Measurements from ENCODE around the gene TRAPPC5. TPM values are rescaled to one million over a fixed set of nuclear protein-coding genes. Genes with fewer than 3 reads are reported as not detected.
"Not testable (repeated sequence)": the region's sequence is repeated elsewhere in the genome, so short reads cannot be mapped to it uniquely, and the experiment has no call there.

TRAPPC5 gene
- total RNA-seq, 2 donors from 2014 or later = 57.9 to 75.7 TPM

DNA sequence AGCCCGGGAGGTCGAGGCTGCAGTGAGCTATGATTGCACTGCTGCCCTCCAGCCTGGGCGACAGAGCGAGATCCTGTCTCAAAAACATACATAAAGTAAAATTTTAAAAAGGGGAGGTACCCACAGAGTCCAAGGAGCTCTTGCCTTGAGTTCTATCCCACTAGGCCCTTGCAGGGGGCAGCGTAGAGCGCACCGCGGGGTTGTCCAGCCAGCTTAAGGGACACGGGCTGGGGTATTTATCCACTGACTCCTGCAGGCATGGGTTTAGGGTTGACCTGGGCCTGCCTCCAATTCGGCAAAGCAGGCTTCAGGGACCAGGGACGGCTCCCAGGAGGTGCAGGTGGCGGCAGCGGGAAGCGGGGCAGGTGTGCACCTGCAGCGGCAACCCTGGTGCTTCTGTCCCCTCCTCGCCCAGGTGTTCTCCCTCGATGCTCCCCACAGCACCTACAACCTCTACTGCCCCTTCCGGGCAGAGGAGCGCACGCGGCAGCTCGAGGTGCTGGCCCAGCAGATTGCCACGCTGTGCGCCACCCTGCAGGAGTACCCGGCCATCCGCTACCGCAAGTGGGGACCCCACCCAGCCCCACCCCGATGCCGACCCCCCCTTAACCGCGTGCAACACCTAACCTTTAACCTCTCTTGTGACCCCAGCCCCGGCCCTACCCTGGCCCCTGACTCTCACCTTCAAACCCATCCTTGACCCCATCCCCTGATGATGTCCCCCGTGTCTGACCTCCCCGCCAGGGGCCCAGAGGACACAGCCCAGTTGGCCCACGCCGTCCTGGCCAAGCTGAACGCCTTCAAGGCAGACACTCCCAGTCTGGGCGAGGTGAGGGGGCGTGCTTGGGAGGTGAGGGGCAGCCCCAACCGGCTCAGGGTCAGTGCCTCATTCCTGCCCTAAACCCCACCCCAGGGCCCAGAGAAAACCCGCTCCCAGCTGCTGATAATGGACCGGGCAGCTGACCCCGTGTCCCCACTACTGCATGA lies 39.0 kb upstream of the TRAPPC5 start:
- no peak for DNase-seq (ENCODE audit: low spot score)
- H3K4me3 Mint-ChIP-seq = no peak overlapping the region
- no peaks in the 10 kb centered on the region for H3K27me3 Mint-ChIP-seq
- H3K36me3 Mint-ChIP-seq = peaks cover 9% of the 10 kb centered on the region
- H3K27ac Mint-ChIP-seq = no peak overlapping the region
- H3K4me1 Mint-ChIP-seq (ENCODE audit: low read depth in 2 of 2) = peaks cover 25% of the 10 kb centered on the region in 2 donors
- no peak for ATAC-seq
- peaks cover 6% of the 10 kb centered on the region for H3K9me3 Mint-ChIP-seq

DNA sequence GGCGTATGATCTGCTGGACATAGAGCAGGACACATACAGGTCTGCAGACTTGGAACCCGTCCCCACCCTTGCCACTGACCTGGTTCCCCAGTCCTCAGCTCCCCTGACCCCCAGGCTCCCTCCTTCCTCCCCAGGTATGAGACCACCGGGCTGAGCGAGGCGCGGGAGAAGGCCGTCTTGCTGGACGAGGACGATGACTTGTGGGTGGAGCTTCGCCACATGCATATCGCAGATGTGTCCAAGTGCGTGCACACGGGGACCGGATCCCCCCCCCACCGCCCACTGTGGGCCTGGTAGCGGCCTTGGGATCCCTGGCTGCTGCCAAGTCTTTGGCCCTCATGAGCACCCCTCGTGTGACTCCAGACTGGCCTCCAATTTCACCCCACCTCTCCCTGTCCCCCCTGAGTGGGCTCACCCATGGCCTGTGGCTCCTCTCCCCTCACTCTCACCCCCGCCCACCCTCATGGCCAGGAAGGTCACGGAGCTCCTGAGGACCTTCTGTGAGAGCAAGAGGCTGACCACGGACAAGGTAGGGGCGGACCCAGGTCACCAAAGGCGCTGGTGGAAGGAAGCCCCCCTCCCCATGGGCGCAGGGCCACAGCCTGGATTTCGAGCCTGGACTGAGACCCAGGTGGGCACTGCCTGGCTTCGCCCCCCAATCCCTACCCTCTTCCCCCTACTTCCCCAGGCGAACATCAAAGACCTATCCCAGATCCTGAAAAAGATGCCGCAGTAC lies 38.2 kb upstream of the TRAPPC5 start:
- no peak overlapping the region for H3K27ac Mint-ChIP-seq
- no peaks in the 10 kb centered on the region for H3K27me3 Mint-ChIP-seq
- H3K4me3 Mint-ChIP-seq = no peak overlapping the region
- peaks cover 23 to 24% of the 10 kb centered on the region in 2 donors for H3K4me1 Mint-ChIP-seq (ENCODE audit: low read depth in 2 of 2)
- ATAC-seq (no peak), DNase-seq (ENCODE audit: low spot score) (no peak)
- H3K36me3 Mint-ChIP-seq = peaks cover 9% of the 10 kb centered on the region
- peaks cover 6% of the 10 kb centered on the region for H3K9me3 Mint-ChIP-seq

DNA sequence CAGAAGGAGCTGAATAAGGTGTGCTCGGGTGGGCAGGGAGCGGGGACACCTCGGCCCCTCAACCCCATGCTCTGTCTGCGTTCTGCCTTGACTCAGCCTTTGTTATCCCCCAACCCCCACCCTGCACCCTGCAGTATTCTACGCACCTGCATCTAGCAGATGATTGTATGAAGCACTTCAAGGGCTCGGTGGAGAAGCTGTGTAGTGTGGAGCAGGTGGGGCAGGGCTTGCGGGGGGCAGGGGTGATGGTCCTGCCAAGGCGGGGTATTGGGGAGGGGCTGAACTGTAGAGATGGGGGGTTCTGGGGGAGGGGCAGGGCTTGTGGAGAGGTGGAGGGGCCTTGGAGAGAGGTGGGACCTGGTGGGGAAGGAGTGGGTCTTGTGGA lies 37.6 kb upstream of the TRAPPC5 start:
- Mint-ChIP-seq H3K9me3 (peaks cover 6% of the 10 kb centered on the region), H3K27ac (no peak overlapping the region), H3K27me3 (no peaks in the 10 kb centered on the region), H3K4me1 (ENCODE audit: low read depth in 2 of 2) (peaks cover 19 to 20% of the 10 kb centered on the region in 2 donors), H3K36me3 (peaks cover 9% of the 10 kb centered on the region), H3K4me3 (no peak overlapping the region)
- no peak for ATAC-seq
- DNase-seq (ENCODE audit: low spot score) = no peak

DNA sequence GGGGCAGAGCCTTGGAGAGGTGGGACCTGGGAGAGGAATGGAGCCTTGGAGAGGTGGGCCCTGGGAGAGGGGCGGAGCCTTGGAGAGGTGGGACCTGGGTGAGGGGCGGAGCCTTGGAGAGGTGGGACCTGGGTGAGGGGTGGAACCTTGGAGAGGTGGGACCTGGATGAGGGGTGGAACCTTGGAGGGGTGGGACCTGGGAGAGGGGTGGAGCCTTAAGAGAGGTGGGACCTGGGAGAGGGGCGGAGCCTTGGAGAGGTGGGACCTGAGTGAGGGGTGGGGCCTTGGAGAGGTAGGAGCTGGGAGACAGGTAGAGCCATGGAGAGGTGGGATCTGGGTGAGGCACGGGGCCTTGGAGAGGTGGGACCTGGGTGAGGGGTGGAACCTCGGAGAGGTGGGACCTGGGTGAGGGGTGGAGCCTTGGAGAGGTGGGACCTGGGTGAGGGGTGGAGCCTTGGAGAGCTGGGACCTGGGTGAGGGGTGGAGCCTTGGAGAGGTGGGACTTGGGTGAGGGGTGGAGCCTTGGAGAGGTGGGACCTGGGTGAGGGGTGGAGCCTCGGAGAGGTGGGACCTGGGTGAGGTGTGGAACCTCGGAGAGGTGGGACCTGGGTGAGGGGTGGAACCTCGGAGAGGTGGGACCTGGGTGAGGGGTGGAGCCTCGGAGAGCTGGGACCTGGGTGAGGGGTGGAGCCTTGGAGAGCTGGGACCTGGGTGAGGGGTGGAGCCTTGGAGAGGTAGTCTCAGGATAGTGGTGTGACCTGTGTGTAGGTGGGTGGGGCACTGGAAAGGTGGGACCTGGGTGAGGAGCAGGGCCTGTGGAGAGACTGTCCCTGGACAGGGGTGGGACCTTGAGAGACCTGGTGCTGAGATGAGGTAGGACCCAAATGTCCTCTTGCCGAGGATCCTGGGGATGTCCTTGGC lies 36.7 kb upstream of the TRAPPC5 start:
- not testable (repeated sequence) for H3K36me3 Mint-ChIP-seq; ATAC-seq; H3K27me3 Mint-ChIP-seq; H3K4me3 Mint-ChIP-seq; H3K9me3 Mint-ChIP-seq; H3K27ac Mint-ChIP-seq; DNase-seq (ENCODE audit: low spot score)
- peaks cover 16 to 19% of the 10 kb centered on the region in 2 donors for H3K4me1 Mint-ChIP-seq (ENCODE audit: low read depth in 2 of 2)

DNA sequence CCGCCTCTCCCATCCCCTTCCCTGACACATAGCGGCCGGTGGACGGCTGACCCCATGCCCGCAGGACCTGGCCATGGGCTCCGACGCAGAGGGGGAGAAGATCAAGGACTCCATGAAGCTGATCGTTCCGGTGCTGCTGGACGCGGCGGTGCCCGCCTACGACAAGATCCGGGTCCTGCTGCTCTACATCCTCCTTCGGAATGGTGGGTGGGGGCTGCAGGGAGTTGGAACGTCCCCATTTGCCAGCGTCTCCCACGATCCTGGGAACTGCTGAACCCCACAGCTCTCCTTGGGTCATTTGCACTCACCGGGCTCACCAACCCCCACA lies 36.1 kb upstream of the TRAPPC5 start:
- no peak overlapping the region for H3K4me3 Mint-ChIP-seq
- no peaks in the 10 kb centered on the region for H3K27me3 Mint-ChIP-seq
- ATAC-seq (no peak), DNase-seq (ENCODE audit: low spot score) (no peak)
- peaks cover 6% of the 10 kb centered on the region for H3K9me3 Mint-ChIP-seq
- H3K27ac Mint-ChIP-seq = peak overlapping the region in 1 of 2 donors; percentile 54
- peaks cover 9% of the 10 kb centered on the region for H3K36me3 Mint-ChIP-seq
- H3K4me1 Mint-ChIP-seq (ENCODE audit: low read depth in 2 of 2) = peaks cover 14 to 16% of the 10 kb centered on the region in 2 donors

DNA sequence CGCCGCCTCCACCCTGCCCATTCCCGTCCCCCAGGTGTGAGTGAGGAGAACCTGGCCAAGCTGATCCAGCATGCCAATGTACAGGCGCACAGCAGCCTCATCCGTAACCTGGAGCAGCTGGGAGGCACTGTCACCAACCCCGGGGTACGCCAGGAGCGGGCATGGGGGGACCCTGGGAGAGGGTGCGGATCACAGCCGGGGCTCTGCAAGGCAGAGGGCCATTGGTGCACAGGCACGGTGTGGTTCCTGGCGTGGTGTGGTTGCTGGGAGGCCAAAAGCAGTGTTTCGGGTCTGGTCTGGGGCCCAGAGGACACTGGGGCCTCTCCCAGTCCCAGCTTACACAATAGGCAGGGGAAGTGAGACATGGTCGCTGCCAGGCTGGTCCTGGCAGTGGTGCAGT lies 35.5 kb upstream of the TRAPPC5 start:
- peak overlapping the region in 1 of 2 donors; percentile 54 for H3K27ac Mint-ChIP-seq
- H3K4me3 Mint-ChIP-seq = no peak overlapping the region
- DNase-seq (ENCODE audit: low spot score) (no peak), ATAC-seq (no peak)
- peaks cover under 1% of the 10 kb centered on the region for H3K9me3 Mint-ChIP-seq
- H3K27me3 Mint-ChIP-seq = no peaks in the 10 kb centered on the region
- H3K4me1 Mint-ChIP-seq (ENCODE audit: low read depth in 2 of 2) = peaks cover 7 to 10% of the 10 kb centered on the region in 2 donors
- peaks cover 2% of the 10 kb centered on the region for H3K36me3 Mint-ChIP-seq

DNA sequence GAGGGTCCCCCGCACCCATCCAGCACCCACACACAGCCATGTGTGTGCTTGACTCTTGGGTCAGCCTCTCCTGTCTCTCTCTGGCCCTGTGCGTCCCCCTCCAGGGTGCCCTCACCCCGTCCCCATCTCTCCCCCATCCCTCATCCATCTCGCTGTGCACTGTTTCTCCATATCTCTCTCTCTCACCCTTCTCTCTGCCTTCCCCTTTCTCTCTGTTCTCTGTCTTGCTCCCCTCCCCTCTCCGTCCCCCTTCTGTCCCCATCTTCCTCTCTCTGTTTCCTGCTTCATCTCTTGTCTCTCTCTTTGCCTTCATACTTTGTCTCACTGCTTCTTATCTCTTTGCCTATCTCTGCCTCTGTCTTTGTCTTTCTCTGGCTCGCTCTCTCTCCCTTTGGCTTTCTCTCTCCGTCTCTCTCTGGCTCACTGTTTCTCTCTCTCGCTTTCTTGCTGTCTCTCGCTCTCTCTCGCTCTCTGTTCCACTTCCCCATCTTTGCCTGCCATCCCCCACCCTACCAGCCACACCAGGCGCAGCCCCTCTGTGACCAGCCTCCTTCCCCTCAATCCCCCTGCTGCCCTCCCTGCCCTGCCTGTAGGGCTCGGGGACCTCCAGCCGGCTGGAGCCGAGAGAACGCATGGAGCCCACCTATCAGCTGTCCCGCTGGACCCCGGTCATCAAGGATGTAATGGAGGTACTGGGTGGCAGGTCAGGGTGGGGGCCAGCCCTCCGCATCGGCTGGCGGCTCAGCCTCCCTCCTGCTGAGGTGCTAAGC lies 34.8 kb upstream of the TRAPPC5 start:
- H3K9me3 Mint-ChIP-seq = no peaks in the 10 kb centered on the region
- ATAC-seq (no peak), DNase-seq (ENCODE audit: low spot score) (no peak)
- no peaks in the 10 kb centered on the region for H3K27me3 Mint-ChIP-seq
- H3K4me1 Mint-ChIP-seq (ENCODE audit: low read depth in 2 of 2) = peaks cover 4 to 6% of the 10 kb centered on the region in 2 donors
- no peak overlapping the region for H3K4me3 Mint-ChIP-seq
- no peaks in the 10 kb centered on the region for H3K36me3 Mint-ChIP-seq
- H3K27ac Mint-ChIP-seq = no peak overlapping the region

DNA sequence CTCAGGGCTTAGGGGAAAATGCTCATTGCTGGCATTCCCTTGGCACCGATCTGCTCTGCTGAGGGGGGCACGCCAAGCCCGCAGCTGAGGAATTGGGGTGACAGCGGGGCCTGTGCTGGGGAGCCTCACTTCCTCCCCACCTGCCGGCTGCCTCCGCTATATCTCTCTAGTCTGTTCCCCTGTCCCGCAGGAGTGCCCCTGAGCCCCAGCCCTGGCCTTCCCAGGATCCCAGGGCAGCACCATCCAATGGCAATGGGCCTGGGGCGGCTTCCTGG lies 34.3 kb upstream of the TRAPPC5 start:
- peaks cover 4 to 6% of the 10 kb centered on the region in 2 donors for H3K4me1 Mint-ChIP-seq (ENCODE audit: low read depth in 2 of 2)
- H3K9me3 Mint-ChIP-seq = no peaks in the 10 kb centered on the region
- no peaks in the 10 kb centered on the region for H3K27me3 Mint-ChIP-seq
- DNase-seq (ENCODE audit: low spot score) = no peak
- no peak for ATAC-seq
- no peaks in the 10 kb centered on the region for H3K36me3 Mint-ChIP-seq
- H3K27ac Mint-ChIP-seq = no peak overlapping the region
- no peak overlapping the region for H3K4me3 Mint-ChIP-seq

DNA sequence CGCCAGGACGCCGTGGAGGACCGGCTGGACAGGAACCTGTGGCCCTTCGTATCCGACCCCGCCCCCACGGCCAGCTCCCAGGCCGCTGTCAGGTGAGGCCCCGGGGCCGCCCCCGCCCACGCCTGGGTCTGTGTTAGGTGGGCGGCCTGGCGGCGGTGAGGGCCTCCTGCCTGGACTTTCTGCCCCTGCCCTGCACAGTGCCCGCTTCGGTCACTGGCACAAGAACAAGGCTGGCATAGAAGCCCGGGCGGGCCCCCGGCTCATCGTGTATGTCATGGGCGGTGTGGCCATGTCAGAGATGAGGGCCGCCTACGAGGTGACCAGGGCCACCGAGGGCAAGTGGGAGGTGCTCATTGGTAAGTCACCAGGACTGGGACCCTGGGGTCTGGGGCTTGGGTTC lies 33.5 kb upstream of the TRAPPC5 start:
- Mint-ChIP-seq H3K27ac (no peak overlapping the region), H3K4me3 (no peak overlapping the region), H3K27me3 (no peaks in the 10 kb centered on the region), H3K4me1 (ENCODE audit: low read depth in 2 of 2) (peaks cover 6 to 7% of the 10 kb centered on the region in 2 donors), H3K9me3 (no peaks in the 10 kb centered on the region), H3K36me3 (no peaks in the 10 kb centered on the region)
- no peak for DNase-seq (ENCODE audit: low spot score)
- ATAC-seq = no peak

DNA sequence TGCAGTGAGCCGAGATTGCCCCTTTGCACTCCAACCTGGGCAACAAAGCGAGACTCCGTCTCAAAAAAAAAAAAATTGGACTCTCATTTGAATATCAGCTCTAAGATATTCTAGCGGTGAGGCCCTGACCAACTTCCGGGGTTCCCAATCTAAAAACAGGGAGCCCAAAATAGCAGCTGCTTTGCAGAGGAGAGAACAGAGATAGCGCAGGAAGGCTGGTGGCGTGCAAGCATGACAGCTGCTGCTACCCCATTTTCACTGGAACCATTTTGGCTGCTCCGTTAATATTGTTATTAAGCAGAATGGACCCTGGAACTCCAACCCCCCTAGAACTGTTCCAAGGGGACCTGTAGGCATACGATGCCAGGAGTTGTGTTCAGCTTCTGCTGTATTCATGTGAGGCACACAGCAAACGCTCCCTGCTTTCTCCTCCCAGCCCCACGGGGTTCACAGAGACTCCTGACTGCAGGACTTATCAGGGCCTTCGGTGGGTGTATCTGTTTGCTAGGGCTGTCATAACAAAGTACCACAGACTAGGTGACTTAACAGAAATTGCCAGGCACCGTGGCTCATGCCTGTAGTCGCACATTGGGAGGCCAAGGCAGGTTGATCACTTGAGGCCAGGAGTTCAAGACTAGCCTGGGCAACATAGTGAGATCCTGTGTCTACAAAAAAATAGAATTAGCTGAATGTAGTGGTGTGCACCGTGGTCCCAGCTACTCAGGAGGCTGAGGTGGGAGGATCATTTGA lies 32.2 kb upstream of the TRAPPC5 start:
- no peak overlapping the region for H3K27ac Mint-ChIP-seq
- no peak overlapping the region for H3K4me3 Mint-ChIP-seq
- no peak for ATAC-seq
- no peaks in the 10 kb centered on the region for H3K27me3 Mint-ChIP-seq
- H3K9me3 Mint-ChIP-seq = no peaks in the 10 kb centered on the region
- no peaks in the 10 kb centered on the region for H3K36me3 Mint-ChIP-seq
- H3K4me1 Mint-ChIP-seq (ENCODE audit: low read depth in 2 of 2) = peaks cover 14 to 17% of the 10 kb centered on the region in 2 donors
- DNase-seq (ENCODE audit: low spot score) = no peak

DNA sequence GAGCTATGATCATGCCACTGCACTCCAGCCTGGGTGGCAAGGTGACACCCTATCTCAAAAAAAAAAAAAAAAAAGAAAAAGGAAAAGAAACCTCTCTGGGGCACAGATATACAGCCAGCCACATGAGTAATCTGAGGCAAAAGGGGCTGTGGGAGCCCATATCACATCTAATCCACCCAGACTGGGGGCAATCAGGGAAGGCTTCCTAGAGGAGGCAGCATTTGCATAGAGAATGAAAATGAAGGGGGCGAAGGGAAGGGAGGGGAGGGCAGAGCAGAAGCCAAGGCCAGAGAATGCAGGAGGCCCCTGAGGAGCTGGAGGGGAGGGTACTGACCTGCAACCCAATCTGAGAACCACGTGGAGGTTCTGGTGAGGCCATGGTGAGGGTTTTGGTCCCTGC lies 30.5 kb upstream of the TRAPPC5 start:
- DNase-seq (ENCODE audit: low spot score) = no peak
- Mint-ChIP-seq H3K4me3 (no peak overlapping the region), H3K27me3 (no peaks in the 10 kb centered on the region), H3K36me3 (no peaks in the 10 kb centered on the region), H3K9me3 (no peaks in the 10 kb centered on the region), H3K27ac (no peak overlapping the region), H3K4me1 (ENCODE audit: low read depth in 2 of 2) (peaks cover 14 to 17% of the 10 kb centered on the region in 2 donors)
- no peak for ATAC-seq

DNA sequence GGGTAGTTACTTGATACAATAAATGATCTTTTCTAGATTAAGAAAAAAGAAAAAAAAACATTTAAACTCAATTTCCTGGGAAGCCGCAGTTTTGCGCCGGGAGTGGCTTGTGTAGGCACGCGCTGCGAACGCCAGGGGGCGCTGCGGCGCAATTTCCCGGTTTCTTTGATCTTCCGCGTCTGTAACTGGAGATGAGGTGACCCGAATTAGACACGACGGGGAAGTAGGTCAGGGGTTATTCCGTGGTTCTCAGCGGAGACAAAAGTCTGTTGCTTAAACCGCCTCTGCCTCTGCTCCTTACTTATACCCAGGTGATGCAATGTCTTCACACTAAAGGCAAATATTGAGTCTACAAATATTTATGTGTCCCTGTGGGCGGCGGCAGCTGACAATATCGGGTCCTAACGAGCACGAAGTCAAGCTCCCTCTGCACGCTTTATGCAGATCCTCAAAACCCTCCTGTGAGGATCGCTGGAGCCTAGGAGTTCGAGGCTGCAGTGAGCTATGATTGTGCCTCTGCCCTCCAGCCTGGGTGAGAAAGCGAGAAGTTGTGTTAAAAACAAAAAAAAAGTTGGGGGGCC lies 28.5 kb upstream of the TRAPPC5 start:
- ATAC-seq = peak; percentile 84 to 95
- peak overlapping the region; percentile 37 to 85 for H3K27ac Mint-ChIP-seq
- no peaks in the 10 kb centered on the region for H3K36me3 Mint-ChIP-seq
- peak; percentile 90 for DNase-seq (ENCODE audit: low spot score)
- H3K4me1 Mint-ChIP-seq (ENCODE audit: low read depth in 2 of 2) = peaks cover 11 to 18% of the 10 kb centered on the region in 2 donors
- H3K9me3 Mint-ChIP-seq = no peaks in the 10 kb centered on the region
- no peaks in the 10 kb centered on the region for H3K27me3 Mint-ChIP-seq
- H3K4me3 Mint-ChIP-seq = peak overlapping the region; percentile 78

Data from natural killer cell treated with Interleukin-12 subunit alpha and Interleukin-12 subunit beta and Interleukin-15 and Interleukin-18, amount 100 ng/mL, for 72 hours (primary cell).